ENCODE results near the gene INPP1. TPM values are rescaled to one million over a fixed set of nuclear protein-coding genes. Genes with fewer than 3 reads are reported as not detected.

Gene INPP1
- total RNA-seq, 1 experiment from 2014 or later = 4.3 TPM

- WGBS (ENCODE audit: extremely low coverage, insufficient read length, low lambda C conversion rate) = no CpG with 5 or more reads among the region's 1 CpG
- Histone ChIP-seq H4K20me1 (ENCODE audit: control insufficient read depth, insufficient read depth, insufficient read length) (no peaks in the 10 kb centered on the region), H3K4ac (ENCODE audit: low read depth, low read length) (no peak overlapping the region), H2BK20ac (ENCODE audit: low read depth, low read length, poor library complexity, severe bottlenecking) (no peak overlapping the region), H2BK120ac (ENCODE audit: low read depth, low read length, poor library complexity, severe bottlenecking) (no peak overlapping the region), H4K8ac (replicated peaks; ENCODE audit: insufficient read length, low read depth, low read length) (no peak overlapping the region), H3K56ac (ENCODE audit: insufficient read length, low read depth, low read length) (no peak overlapping the region), H3K27me3 (ENCODE audit: insufficient read depth, low read length) (no peaks in the 10 kb centered on the region), H3K18ac (ENCODE audit: insufficient read length, low read depth, low read length) (no peak overlapping the region), H2AK5ac (ENCODE audit: insufficient read length, low read length) (no peak overlapping the region), H2BK5ac (ENCODE audit: insufficient read length, low read length) (no peak overlapping the region), H3K79me2 (ENCODE audit: insufficient read depth, low read length) (no peaks in the 10 kb centered on the region), H3K4me2 (ENCODE audit: insufficient read depth, insufficient read length, low read length) (no peak overlapping the region), H3K9ac (ENCODE audit: extremely low read depth, insufficient read length, low read length) (no peak overlapping the region), H3K27ac (ENCODE audit: insufficient read length, low read depth, low read length) (no peak overlapping the region), H3T11ph (ENCODE audit: low read length) (no peak overlapping the region), H3K23me2 (ENCODE audit: insufficient read length, low read depth, low read length, poor library complexity, severe bottlenecking) (no peaks in the 10 kb centered on the region), H2BK15ac (ENCODE audit: low read depth, low read length) (no peak overlapping the region), H2BK12ac (ENCODE audit: insufficient read length, low read depth, low read length) (no peak overlapping the region), H4K5ac (ENCODE audit: insufficient read length, low read depth, low read length) (no peak overlapping the region), H4K91ac (ENCODE audit: insufficient read length, low read depth, low read length) (no peak overlapping the region), H2AFZ (ENCODE audit: low read length) (no peak overlapping the region), H3K79me1 (ENCODE audit: insufficient read depth, low read depth, low read length, poor library complexity, severe bottlenecking) (no peaks in the 10 kb centered on the region), H3K4me1 (ENCODE audit: insufficient read depth, low read length) (peaks cover 2% of the 10 kb centered on the region; the same call in 1 of the 2 replicates), H3K14ac (ENCODE audit: insufficient read depth, low read length) (no peak overlapping the region), H3K23ac (ENCODE audit: insufficient read length, low read depth, low read length) (no peak overlapping the region), H3K9me3 (ENCODE audit: control insufficient read depth, low read depth, low read length) (no peaks in the 10 kb centered on the region)
- Mint-ChIP-seq H3K9me3 (no peaks in the 10 kb centered on the region; a peak in 1 of 5 replicates), H3K4me3 (no peak overlapping the region), H3K36me3 (ENCODE audit: insufficient read depth in 1 of 3, low read depth in 3 of 3) (no peaks in the 10 kb centered on the region), H3K4me1 (peaks cover 11 to 13% of the 10 kb centered on the region in 2 experiments), H3K27ac (no peak overlapping the region), H3K27me3 (ENCODE audit: low read depth) (peaks cover 15% of the 10 kb centered on the region)
- DNase-seq = no peak
- TF ChIP-seq, protein P1, sequence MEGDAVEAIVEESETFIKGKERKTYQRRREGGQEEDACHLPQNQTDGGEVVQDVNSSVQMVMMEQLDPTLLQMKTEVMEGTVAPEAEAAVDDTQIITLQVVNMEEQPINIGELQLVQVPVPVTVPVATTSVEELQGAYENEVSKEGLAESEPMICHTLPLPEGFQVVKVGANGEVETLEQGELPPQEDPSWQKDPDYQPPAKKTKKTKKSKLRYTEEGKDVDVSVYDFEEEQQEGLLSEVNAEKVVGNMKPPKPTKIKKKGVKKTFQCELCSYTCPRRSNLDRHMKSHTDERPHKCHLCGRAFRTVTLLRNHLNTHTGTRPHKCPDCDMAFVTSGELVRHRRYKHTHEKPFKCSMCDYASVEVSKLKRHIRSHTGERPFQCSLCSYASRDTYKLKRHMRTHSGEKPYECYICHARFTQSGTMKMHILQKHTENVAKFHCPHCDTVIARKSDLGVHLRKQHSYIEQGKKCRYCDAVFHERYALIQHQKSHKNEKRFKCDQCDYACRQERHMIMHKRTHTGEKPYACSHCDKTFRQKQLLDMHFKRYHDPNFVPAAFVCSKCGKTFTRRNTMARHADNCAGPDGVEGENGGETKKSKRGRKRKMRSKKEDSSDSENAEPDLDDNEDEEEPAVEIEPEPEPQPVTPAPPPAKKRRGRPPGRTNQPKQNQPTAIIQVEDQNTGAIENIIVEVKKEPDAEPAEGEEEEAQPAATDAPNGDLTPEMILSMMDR (conservative IDR thresholded peaks at IDR 0.05) = no peak
Observed at GRCh38 chr2:190338453-190338852, 4.9 kb upstream of the INPP1 start.

Data from H9 (cell line).